BLaER1 (cell line): ENCODE results near the gene DCN.

Experiments used
- H3K27ac ChIP-seq: shearing (Covaris generic); formaldehyde crosslinking; 2 replicates; pipeline ENCODE4 v1.8.1; 2022
- H3K27me3 ChIP-seq: shearing (Covaris generic); formaldehyde crosslinking; 2 replicates; pipeline ENCODE4 v1.8.1; 2022
- H3K36me3 ChIP-seq: shearing (Covaris generic); formaldehyde crosslinking; 2 replicates; pipeline ENCODE4 v1.8.1; 2022
- H3K4me1 ChIP-seq: shearing (Covaris generic); formaldehyde crosslinking; 2 replicates; pipeline ENCODE4 v1.8.1; 2022
- H3K4me2 ChIP-seq: shearing (Covaris generic); formaldehyde crosslinking; 2 replicates; pipeline ENCODE4 v1.8.1; 2022
- H3K4me3 ChIP-seq: shearing (Covaris generic); formaldehyde crosslinking; 2 replicates; pipeline ENCODE4 v1.8.1; 2022
- H3K9ac ChIP-seq: shearing (Covaris generic); formaldehyde crosslinking; 2 replicates; pipeline ENCODE4 v1.8.1; 2022
- H3K9me3 ChIP-seq: shearing (Covaris generic); formaldehyde crosslinking; 2 replicates; pipeline ENCODE4 v1.8.1; 2022
- H4K20me1 ChIP-seq: shearing (Covaris generic); formaldehyde crosslinking; 2 replicates; pipeline ENCODE4 v1.8.1; 2022
- Cebpa-rat ChIP-seq: shearing (Covaris generic); IDR thresholded peaks from 2 replicates; pipeline ENCODE4 v1.8.1; 2022

DCN gene

DNA sequence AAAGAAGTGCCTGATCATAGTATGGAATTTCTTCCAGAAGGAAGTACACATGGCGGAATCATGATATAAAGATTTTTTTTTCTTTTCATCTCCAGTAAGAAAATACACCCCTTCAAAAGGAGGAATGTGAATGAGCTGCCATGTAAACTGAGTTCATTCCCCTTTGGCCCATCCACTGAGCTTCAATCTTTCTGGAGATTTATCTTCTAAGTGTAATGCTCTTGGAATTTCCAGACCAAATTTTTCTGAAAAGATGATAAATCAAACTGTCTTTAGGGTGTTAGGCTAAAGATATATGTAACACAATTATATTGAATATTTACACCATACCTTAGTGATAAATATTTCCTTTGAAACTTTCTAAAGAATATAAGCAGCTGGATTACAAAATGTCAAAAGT is 5.2 kb downstream of the DCN start:
- H3K4me3 ChIP-seq: no peak overlapping the region
- no peak overlapping the region for H3K9ac ChIP-seq
- H4K20me1 ChIP-seq: no peaks in the 10 kb centered on the region
- no peak overlapping the region for H3K4me2 ChIP-seq
- H3K36me3 ChIP-seq: no peaks in the 10 kb centered on the region
- H3K4me1 ChIP-seq: peaks cover 13% of the 10 kb centered on the region
- no peaks in the 10 kb centered on the region for H3K9me3 ChIP-seq
- TF ChIP-seq Cebpa-rat: no peak
- H3K27me3 ChIP-seq: no peaks in the 10 kb centered on the region
- no peak overlapping the region for H3K27ac ChIP-seq

DNA sequence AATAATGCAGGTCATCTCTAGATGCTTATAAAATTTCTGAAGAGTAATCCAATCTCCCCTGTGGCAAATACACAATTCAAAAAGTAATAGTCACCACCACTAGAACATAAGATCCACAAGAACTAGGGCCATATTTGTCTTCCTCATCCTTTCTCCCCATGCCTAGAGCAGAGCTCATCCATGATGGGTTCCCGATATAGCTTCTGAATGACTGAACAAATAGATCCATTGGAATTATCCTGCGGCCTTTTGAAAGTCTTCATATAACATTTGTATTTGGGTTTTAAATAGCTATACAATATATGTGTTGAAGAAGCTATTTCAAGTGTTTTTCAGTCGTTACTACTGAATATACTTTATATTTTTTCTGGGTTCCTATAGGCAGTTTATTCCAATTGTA is 5.7 kb downstream of the DCN start:
- H3K27ac ChIP-seq: no peak overlapping the region
- no peak overlapping the region for H3K9ac ChIP-seq
- no peak for TF ChIP-seq Cebpa-rat

DNA sequence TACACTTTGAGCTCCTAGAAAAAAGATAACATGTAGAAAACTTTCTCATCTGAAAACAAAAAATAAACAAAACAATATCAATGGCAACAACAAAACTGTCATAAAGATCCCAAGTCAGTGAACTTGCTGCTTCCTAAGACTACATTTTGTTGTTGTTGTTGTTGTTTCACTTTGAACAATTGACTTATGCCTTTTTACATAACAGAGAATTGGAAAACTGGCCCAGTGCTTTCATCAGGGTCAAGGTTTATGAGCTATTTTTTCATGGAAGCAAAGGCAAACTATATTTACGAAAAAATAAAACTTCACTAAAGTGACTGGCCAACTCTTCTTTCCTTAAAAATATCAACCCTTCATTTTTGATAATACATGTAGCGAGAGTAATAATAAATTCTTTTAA is 6.3 kb downstream of the DCN start:
- no peaks in the 10 kb centered on the region for H3K9me3 ChIP-seq
- no peaks in the 10 kb centered on the region for H3K36me3 ChIP-seq
- H3K27ac ChIP-seq: no peak overlapping the region
- no peak overlapping the region for H3K9ac ChIP-seq
- H3K4me2 ChIP-seq: no peak overlapping the region
- H4K20me1 ChIP-seq: no peaks in the 10 kb centered on the region
- H3K27me3 ChIP-seq: no peaks in the 10 kb centered on the region
- no peak for TF ChIP-seq Cebpa-rat
- H3K4me1 ChIP-seq: peaks cover 6% of the 10 kb centered on the region
- no peak overlapping the region for H3K4me3 ChIP-seq

More for the DNA sequence above, 5.7 kb downstream of the DCN start:
- Histone ChIP-seq H3K4me1 (peaks cover 11% of the 10 kb centered on the region), H3K4me3 (no peak overlapping the region), H3K9me3 (no peaks in the 10 kb centered on the region), H3K27me3 (no peaks in the 10 kb centered on the region), H4K20me1 (no peaks in the 10 kb centered on the region), H3K36me3 (no peaks in the 10 kb centered on the region), H3K4me2 (no peak overlapping the region)

DNA sequence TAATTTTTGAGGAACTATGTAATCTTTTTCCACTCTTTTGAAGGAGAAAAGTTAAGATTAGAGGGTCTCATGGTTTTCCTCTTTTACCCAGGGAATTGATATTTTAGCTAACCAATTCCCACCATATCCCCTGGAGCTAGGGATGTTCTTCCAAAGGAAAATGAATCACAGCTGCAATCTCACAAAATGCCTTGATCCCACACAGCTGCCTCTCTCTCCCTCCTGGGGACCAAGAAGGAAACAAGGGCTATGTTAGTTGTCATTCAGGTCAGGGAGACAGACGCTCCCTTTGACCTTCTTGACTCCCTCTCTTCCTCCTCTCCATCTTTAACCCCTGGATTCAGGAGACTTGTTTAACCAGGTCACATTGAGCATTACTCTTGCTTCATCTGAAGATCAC is 9.5 kb downstream of the DCN start:
- H3K27ac ChIP-seq: no peak overlapping the region
- no peak overlapping the region for H3K4me3 ChIP-seq
- no peaks in the 10 kb centered on the region for H4K20me1 ChIP-seq
- H3K36me3 ChIP-seq: no peaks in the 10 kb centered on the region
- H3K4me2 ChIP-seq: no peak overlapping the region
- H3K27me3 ChIP-seq: no peaks in the 10 kb centered on the region
- H3K9me3 ChIP-seq: no peaks in the 10 kb centered on the region
- no peak overlapping the region for H3K9ac ChIP-seq
- TF ChIP-seq Cebpa-rat: no peak
- H3K4me1 ChIP-seq: no peaks in the 10 kb centered on the region

- no peak overlapping the region for H3K27ac ChIP-seq
- no peaks in the 10 kb centered on the region for H3K36me3 ChIP-seq
- no peak for TF ChIP-seq Cebpa-rat
- H3K4me3 ChIP-seq: no peak overlapping the region
- H3K4me1 ChIP-seq: no peaks in the 10 kb centered on the region
- H3K27me3 ChIP-seq: no peaks in the 10 kb centered on the region
- no peaks in the 10 kb centered on the region for H3K9me3 ChIP-seq
- no peak overlapping the region for H3K9ac ChIP-seq
- no peak overlapping the region for H3K4me2 ChIP-seq
- no peaks in the 10 kb centered on the region for H4K20me1 ChIP-seq
Measured at GRCh38 chr12:91172096-91172495, 10.5 kb downstream of the DCN start.

GRCh38 chr12:91171476-91171875 is 11.1 kb downstream of the DCN start:
- no peaks in the 10 kb centered on the region for H3K27me3 ChIP-seq
- no peaks in the 10 kb centered on the region for H3K9me3 ChIP-seq
- TF ChIP-seq Cebpa-rat: no peak
- no peaks in the 10 kb centered on the region for H3K4me1 ChIP-seq
- no peak overlapping the region for H3K4me3 ChIP-seq
- H3K36me3 ChIP-seq: no peaks in the 10 kb centered on the region
- no peak overlapping the region for H3K9ac ChIP-seq
- H4K20me1 ChIP-seq: no peaks in the 10 kb centered on the region
- H3K4me2 ChIP-seq: no peak overlapping the region
- no peak overlapping the region for H3K27ac ChIP-seq

DNA sequence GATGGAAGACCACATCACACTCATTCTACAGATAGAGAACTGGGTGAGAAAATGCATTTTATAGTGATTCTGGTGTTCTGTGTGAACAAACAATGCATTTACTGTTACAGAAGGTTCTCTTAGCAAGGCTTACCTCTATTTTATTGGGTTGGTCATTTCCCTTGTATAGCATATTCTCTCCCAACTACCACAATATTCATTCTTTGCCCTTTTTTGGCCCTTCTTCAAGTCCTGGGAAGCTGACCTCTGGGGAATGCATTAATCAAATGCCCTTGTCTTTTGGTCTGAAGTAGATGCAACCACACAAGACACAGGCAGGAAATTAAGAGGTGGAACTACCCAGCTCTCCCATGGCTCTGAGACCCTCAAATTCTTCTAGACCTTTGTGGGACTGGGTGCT is 19.5 kb downstream of the DCN start:
- Histone ChIP-seq H3K27me3 (no peaks in the 10 kb centered on the region), H3K4me1 (no peaks in the 10 kb centered on the region), H3K27ac (no peak overlapping the region), H3K4me2 (no peak overlapping the region), H3K9me3 (no peaks in the 10 kb centered on the region), H3K4me3 (no peak overlapping the region), H4K20me1 (no peaks in the 10 kb centered on the region), H3K9ac (no peak overlapping the region), H3K36me3 (no peaks in the 10 kb centered on the region)
- TF ChIP-seq Cebpa-rat: no peak

DNA sequence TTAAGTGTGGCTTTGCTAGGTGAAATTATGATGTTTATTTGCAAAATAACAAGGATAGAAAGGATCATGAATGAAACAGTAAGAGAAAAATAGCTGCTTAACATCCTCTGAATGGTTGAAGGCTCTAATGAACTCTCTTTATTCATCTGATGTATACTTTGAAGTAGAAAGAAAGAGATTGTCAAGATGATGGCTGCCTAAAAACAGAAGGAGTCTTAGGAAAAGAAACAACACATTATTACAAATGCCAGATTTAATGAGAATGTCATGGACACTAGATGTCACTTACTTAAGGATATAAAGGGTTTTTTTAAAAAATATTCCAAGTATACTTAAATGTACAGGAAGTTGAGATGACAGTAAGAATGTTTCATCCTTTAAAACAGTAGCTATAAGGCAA is 21.6 kb downstream of the DCN start:
- Histone ChIP-seq H3K4me3 (no peak overlapping the region), H3K4me2 (no peak overlapping the region), H4K20me1 (no peaks in the 10 kb centered on the region), H3K36me3 (no peaks in the 10 kb centered on the region), H3K27me3 (no peaks in the 10 kb centered on the region), H3K9me3 (no peaks in the 10 kb centered on the region), H3K27ac (no peak overlapping the region), H3K9ac (no peak overlapping the region), H3K4me1 (no peaks in the 10 kb centered on the region)
- no peak for TF ChIP-seq Cebpa-rat

- H3K36me3 ChIP-seq: no peaks in the 10 kb centered on the region
- no peak overlapping the region for H3K4me3 ChIP-seq
- no peaks in the 10 kb centered on the region for H3K27me3 ChIP-seq
- H3K9me3 ChIP-seq: no peaks in the 10 kb centered on the region
- no peaks in the 10 kb centered on the region for H3K4me1 ChIP-seq
- H4K20me1 ChIP-seq: no peaks in the 10 kb centered on the region
- TF ChIP-seq Cebpa-rat: no peak
- no peak overlapping the region for H3K27ac ChIP-seq
- H3K4me2 ChIP-seq: no peak overlapping the region
- H3K9ac ChIP-seq: no peak overlapping the region
Measured at GRCh38 chr12:91155990-91156389, 26.6 kb downstream of the DCN start.

GRCh38 chr12:91154131-91154530 is 28.5 kb downstream of the DCN start:
- no peak for TF ChIP-seq Cebpa-rat
- no peaks in the 10 kb centered on the region for H4K20me1 ChIP-seq
- no peaks in the 10 kb centered on the region for H3K27me3 ChIP-seq
- H3K36me3 ChIP-seq: no peaks in the 10 kb centered on the region
- no peak overlapping the region for H3K9ac ChIP-seq
- H3K9me3 ChIP-seq: no peaks in the 10 kb centered on the region
- H3K4me2 ChIP-seq: no peak overlapping the region
- no peak overlapping the region for H3K27ac ChIP-seq
- no peaks in the 10 kb centered on the region for H3K4me1 ChIP-seq
- no peak overlapping the region for H3K4me3 ChIP-seq

GRCh38 chr12:91144053-91144452 is 38.6 kb downstream of the DCN start:
- Histone ChIP-seq H3K27me3 (no peaks in the 10 kb centered on the region), H3K9ac (no peak overlapping the region), H3K36me3 (no peaks in the 10 kb centered on the region), H3K4me1 (no peaks in the 10 kb centered on the region), H3K9me3 (no peaks in the 10 kb centered on the region), H3K27ac (no peak overlapping the region), H4K20me1 (no peaks in the 10 kb centered on the region), H3K4me3 (no peak overlapping the region), H3K4me2 (no peak overlapping the region)
- TF ChIP-seq Cebpa-rat: no peak
